Loucy (cell line): ENCODE results near the gene C1GALT1C1.
"Not testable (repeated sequence)": the region's sequence is repeated elsewhere in the genome, so short reads cannot be mapped to it uniquely, and the experiment has no call there.

ENCODE experiments used
- H2AFZ ChIP-seq: fragments of 200-600 bp; sonication (generic); 2 replicates; pipeline ENCODE4 v1.6.0; 2016; ENCODE audit warnings: antibody characterized with exemption, mild to moderate bottlenecking, low read length, moderate library complexity
- H3F3A ChIP-seq: fragments of 200-600 bp; 2 replicates; pipeline ENCODE4 v1.6.0; 2016; ENCODE audit warnings: antibody characterized with exemption, low read depth, mild to moderate bottlenecking
- H3K27me3 ChIP-seq: fragments of 200-600 bp; sonication (generic); 2 replicates; pipeline ENCODE4 v1.6.1; 2014; ENCODE audit warnings: low read length, mild to moderate bottlenecking; ENCODE audit not compliant: insufficient read depth, poor library complexity, severe bottlenecking
- H3K36me3 ChIP-seq: fragments of 200-600 bp; sonication (generic); 2 replicates; pipeline ENCODE4 v1.6.1; 2016; ENCODE audit warnings: low read length; ENCODE audit not compliant: insufficient read depth
- H3K4me1 ChIP-seq: fragments of 200-600 bp; sonication (generic); 2 replicates; pipeline ENCODE4 v1.5.1; 2014; ENCODE audit warnings: low read length, mild to moderate bottlenecking; ENCODE audit not compliant: insufficient read depth, poor library complexity, severe bottlenecking
- H3K4me2 ChIP-seq: fragments of 200-600 bp; sonication (generic); 2 replicates; pipeline ENCODE4 v1.6.0; 2014; ENCODE audit warnings: antibody characterized with exemption, low read length, low read depth, mild to moderate bottlenecking; ENCODE audit not compliant: poor library complexity, severe bottlenecking
- H3K4me3 ChIP-seq: fragments of 200-600 bp; sonication (generic); 2 replicates; pipeline ENCODE4 v1.5.1; 2014; ENCODE audit warnings: low read length, mild to moderate bottlenecking, mixed read lengths; ENCODE audit not compliant: poor library complexity, severe bottlenecking
- H3K79me2 ChIP-seq: fragments of 200-600 bp; sonication (generic); 2 replicates; pipeline ENCODE4 v1.6.1; 2014; ENCODE audit warnings: low read length; ENCODE audit not compliant: insufficient read depth
- H3K9ac ChIP-seq: fragments of 200-600 bp; sonication (generic); 2 replicates; pipeline ENCODE4 v1.6.0; 2014; ENCODE audit warnings: mild to moderate bottlenecking, low read depth, low read length, moderate library complexity; ENCODE audit not compliant: poor library complexity, severe bottlenecking
- H3K9me2 ChIP-seq: fragments of 200-600 bp; sonication (generic); replicated peaks from 2 replicates; pipeline ENCODE4 v1.6.1; 2016; ENCODE audit warnings: low read depth, low read length, mixed read lengths
- H3K9me3 ChIP-seq: fragments of 200-600 bp; sonication (generic); 2 replicates; pipeline ENCODE4 v1.6.1; 2014; ENCODE audit warnings: mild to moderate bottlenecking, antibody characterized with exemption, low read length, low read depth; ENCODE audit not compliant: insufficient read depth
- H4K20me1 ChIP-seq: fragments of 200-600 bp; sonication (generic); 2 replicates; pipeline ENCODE4 v1.6.0; 2014; ENCODE audit warnings: antibody characterized with exemption, low read length, mild to moderate bottlenecking; ENCODE audit not compliant: insufficient read depth, poor library complexity, severe bottlenecking
- EZH2phosphoT487 ChIP-seq: fragments of 200-600 bp; IDR thresholded peaks from 2 replicates; pipeline ENCODE4 v1.6.1; 2018; ENCODE audit warnings: antibody characterized with exemption, mild to moderate bottlenecking, moderate library complexity, borderline replicate concordance
- TF ChIP-seq, protein P1 (sequence below): fragments of 200-600 bp; sonication (generic); conservative IDR thresholded peaks from 2 replicates; pipeline ENCODE4 v1.5.1; 2014; ENCODE audit warnings: mild to moderate bottlenecking, antibody characterized with exemption, low read length

C1GALT1C1 gene

DNA sequence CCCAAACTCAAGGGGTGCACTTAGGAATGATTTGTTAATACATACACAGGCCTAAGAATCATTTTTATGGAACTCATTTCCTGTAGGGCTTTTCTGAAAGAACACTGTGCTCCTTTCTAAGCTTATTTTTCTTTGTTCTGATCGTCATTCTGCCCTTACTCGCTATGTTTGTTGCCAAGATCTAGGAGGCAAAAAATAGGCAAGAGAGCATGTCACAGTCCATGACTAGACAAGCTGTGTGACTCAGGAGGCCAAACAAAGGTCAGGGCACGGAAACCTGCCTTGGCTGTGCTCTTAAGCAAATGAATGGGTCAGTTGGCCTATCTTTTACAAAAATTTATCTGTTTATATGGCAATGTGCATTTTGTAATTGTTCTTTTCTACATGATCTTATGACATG lies 42.5 kb upstream of the C1GALT1C1 start:
- no peaks in the 10 kb centered on the region for H3K79me2 ChIP-seq
- H2AFZ ChIP-seq: no peak overlapping the region
- no peaks in the 10 kb centered on the region for H4K20me1 ChIP-seq
- H3K4me3 ChIP-seq: no peak overlapping the region
- no peaks in the 10 kb centered on the region for H3K9me3 ChIP-seq
- H3K27me3 ChIP-seq: no peaks in the 10 kb centered on the region
- no peak overlapping the region for H3K4me2 ChIP-seq
- H3K9me2 ChIP-seq: no peaks in the 10 kb centered on the region
- no peak overlapping the region for H3K9ac ChIP-seq
- H3K4me1 ChIP-seq: no peaks in the 10 kb centered on the region
- H3F3A ChIP-seq: no peaks in the 10 kb centered on the region
- TF ChIP-seq, protein P1, sequence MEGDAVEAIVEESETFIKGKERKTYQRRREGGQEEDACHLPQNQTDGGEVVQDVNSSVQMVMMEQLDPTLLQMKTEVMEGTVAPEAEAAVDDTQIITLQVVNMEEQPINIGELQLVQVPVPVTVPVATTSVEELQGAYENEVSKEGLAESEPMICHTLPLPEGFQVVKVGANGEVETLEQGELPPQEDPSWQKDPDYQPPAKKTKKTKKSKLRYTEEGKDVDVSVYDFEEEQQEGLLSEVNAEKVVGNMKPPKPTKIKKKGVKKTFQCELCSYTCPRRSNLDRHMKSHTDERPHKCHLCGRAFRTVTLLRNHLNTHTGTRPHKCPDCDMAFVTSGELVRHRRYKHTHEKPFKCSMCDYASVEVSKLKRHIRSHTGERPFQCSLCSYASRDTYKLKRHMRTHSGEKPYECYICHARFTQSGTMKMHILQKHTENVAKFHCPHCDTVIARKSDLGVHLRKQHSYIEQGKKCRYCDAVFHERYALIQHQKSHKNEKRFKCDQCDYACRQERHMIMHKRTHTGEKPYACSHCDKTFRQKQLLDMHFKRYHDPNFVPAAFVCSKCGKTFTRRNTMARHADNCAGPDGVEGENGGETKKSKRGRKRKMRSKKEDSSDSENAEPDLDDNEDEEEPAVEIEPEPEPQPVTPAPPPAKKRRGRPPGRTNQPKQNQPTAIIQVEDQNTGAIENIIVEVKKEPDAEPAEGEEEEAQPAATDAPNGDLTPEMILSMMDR: no peak
- no peak for TF ChIP-seq EZH2phosphoT487
- no peaks in the 10 kb centered on the region for H3K36me3 ChIP-seq

GRCh38 chrX:120671963-120672362 lies 42.1 kb upstream of the C1GALT1C1 start:
- no peaks in the 10 kb centered on the region for H3K4me1 ChIP-seq
- H2AFZ ChIP-seq: no peak overlapping the region
- no peaks in the 10 kb centered on the region for H3K27me3 ChIP-seq
- H3K4me3 ChIP-seq: no peak overlapping the region
- no peak overlapping the region for H3K9ac ChIP-seq
- no peak for TF ChIP-seq EZH2phosphoT487
- TF ChIP-seq, protein P1: no peak
- no peaks in the 10 kb centered on the region for H3K9me2 ChIP-seq
- no peaks in the 10 kb centered on the region for H4K20me1 ChIP-seq
- H3F3A ChIP-seq: no peaks in the 10 kb centered on the region
- no peaks in the 10 kb centered on the region for H3K36me3 ChIP-seq
- no peaks in the 10 kb centered on the region for H3K9me3 ChIP-seq
- no peaks in the 10 kb centered on the region for H3K79me2 ChIP-seq
- H3K4me2 ChIP-seq: no peak overlapping the region

DNA sequence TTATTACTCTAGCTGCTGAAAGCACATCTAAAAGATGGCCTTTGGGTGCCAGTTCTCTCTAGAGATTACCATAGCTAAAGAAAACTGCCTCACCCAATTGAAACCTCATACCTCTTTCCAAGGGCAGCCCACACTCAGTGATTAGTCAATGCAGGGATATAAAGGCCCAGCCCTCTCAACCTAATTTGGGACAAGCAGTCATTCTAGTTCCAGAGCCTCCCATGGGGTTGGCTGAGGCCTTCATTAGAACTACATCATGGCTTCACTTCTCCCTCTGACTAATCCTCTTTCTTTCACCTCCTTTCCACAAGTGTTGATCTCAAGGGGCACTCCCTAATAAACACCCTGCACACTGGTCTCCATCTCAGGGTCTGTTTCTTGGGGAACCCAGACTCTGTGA lies 38.5 kb upstream of the C1GALT1C1 start:
- no peaks in the 10 kb centered on the region for H3K9me3 ChIP-seq
- no peaks in the 10 kb centered on the region for H3K79me2 ChIP-seq
- H4K20me1 ChIP-seq: no peaks in the 10 kb centered on the region
- H3K4me2 ChIP-seq: no peak overlapping the region
- H3K9ac ChIP-seq: no peak overlapping the region
- H3F3A ChIP-seq: no peaks in the 10 kb centered on the region
- H3K36me3 ChIP-seq: no peaks in the 10 kb centered on the region
- H3K27me3 ChIP-seq: no peaks in the 10 kb centered on the region
- H3K4me1 ChIP-seq: no peaks in the 10 kb centered on the region
- H3K4me3 ChIP-seq: no peak overlapping the region
- TF ChIP-seq EZH2phosphoT487: no peak
- TF ChIP-seq, protein P1: no peak
- H3K9me2 ChIP-seq: no peaks in the 10 kb centered on the region
- H2AFZ ChIP-seq: no peak overlapping the region

- not testable (repeated sequence) for H3F3A ChIP-seq, H3K9me3 ChIP-seq, H3K4me1 ChIP-seq, H3K36me3 ChIP-seq, H3K4me3 ChIP-seq, H3K27me3 ChIP-seq, H3K79me2 ChIP-seq, H2AFZ ChIP-seq, H4K20me1 ChIP-seq, H3K9me2 ChIP-seq, H3K9ac ChIP-seq, H3K4me2 ChIP-seq
These were observed 34.7 kb upstream of the C1GALT1C1 start for GRCh38 chrX:120664535-120664934.
